HG03025 (cell line): ENCODE results near the gene TBC1D26.
"Not testable (repeated sequence)": the region's sequence is repeated elsewhere in the genome, so short reads cannot be mapped to it uniquely, and the experiment has no call there.

Experiments
- ATAC-seq: cut with Tn5 transposase; IDR thresholded peaks from one replicate; pipeline ENCODE4 v1.9.1; 2021; ENCODE audit warnings: mild to moderate bottlenecking, moderate library complexity; ENCODE audit not compliant: unreplicated experiment, low FRiP score

TBC1D26 gene

DNA sequence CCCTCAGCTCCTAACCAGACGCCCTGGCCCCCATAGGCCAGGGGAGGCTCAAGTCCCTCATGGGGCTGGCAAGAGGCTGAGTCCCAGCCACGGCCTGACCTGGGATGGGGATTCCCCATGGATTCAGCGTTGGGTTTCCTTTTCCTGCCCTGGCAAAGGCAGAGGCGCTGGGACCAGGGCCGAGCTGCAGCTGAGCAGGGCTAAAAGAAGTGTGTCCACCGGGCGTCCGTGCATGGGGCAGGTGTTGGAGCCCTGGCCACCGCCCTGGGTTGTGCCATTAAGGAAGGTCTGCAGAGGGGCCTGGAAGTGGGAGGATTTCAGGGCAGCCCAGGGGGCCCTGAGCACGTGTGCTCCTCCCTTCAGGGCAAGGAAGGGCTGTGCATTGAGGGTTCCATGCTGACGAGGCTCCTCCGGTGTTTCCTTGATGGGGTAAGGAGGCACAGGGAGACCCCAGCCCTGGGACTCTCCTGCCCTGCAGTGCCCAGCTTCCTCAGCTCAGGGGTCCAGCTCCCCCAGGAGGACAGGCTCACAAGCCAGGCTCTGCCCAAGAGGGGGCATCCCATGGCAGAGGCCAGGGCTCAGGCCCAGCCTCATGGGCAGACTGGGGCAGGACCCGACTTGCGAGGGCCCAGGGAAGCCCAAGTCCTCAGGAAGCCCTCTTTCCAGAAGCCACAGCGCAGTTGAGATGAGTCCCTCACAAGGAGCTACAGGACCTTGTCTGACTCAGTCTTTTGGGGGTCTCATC is 10.1 kb downstream of the TBC1D26 start:
- no peak for ATAC-seq

DNA sequence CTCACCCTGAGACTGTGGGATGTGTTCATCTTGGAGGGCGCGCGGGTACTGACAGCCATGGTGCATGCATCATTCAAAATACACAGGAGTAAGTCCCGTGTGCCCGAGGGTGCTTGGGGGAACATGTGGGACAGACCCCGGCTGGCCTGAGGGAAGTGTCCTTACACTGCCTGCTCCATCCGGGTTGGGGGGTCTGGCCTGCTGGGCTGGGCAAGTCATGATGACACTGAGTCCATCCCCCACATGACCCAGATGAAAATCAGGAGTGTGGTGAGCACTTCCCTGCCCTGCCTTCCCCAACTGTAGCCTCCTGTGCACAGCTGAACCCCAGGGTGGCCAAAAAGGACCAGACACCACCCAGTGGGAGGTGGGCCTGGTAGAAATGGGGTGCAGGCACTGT is 10.8 kb downstream of the TBC1D26 start:
- no peak for ATAC-seq

DNA sequence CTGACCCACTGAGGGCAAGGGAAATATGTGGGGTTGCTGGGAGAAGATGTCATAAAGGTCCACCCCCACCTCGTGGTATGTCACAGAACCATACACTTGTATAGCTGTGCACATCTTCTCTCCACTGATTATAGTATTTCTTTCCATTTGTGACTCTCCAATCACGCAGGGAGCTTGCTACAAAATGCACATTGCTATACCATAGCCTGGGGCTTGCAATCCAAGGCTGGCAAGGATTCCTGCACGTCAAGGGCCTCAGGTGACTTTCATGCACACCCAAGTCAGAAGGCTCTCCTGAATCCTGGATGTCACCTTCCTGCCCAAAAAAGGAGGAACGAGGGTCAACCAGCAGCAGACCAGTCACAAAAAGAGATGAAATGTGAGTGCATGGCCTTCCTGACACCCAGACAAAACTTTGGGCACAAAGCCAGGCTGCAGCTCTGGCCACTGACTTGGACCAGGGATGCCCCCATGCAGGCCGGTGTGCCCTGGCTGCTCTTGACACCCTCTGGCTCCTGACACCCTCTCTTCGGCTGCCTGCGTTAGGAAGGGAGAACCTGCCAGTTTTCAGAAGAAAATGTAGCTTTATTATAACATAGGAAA is 12.1 kb downstream of the TBC1D26 start:
- ATAC-seq: no peak

DNA sequence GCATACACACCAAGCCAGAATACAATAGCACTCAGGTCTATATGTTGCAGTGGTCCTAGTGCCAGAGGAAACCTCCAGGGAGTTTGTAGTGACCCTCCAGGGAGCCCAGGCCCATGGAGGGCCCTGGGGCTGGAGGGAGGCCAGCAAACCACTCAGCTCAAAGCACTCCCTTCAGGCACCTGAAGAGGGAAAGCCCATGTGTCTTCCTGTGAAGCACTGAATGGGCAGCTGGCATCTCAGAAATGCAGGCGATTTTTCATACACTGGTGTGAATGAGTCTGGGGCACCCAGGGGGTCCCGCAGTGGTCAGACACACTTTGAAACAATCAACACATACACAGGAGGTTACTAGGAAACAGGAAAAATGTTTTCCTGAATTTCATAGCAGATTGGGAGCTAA is 12.8 kb downstream of the TBC1D26 start:
- no peak for ATAC-seq

DNA sequence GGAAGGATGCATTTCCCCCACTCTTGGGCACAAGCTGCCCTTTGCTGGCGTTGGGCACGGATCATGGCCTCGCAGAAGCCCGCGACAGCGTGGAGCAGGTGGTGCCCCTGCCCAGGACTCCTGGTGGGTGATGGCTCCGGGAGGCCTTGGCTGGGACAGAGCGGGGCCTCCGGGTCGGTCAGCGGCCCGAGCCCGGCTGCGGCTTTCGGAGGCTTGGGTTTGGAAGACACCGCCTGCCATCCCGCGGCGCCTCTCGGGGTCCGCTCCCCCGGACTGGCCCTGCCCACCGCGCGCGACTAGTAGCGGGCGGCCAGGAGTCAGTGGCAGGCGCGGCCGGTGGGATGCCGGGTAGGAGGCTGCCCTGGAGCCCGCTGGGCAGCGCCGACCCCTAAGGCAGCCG is 17.3 kb downstream of the TBC1D26 start:
- ATAC-seq: not testable (repeated sequence)

DNA sequence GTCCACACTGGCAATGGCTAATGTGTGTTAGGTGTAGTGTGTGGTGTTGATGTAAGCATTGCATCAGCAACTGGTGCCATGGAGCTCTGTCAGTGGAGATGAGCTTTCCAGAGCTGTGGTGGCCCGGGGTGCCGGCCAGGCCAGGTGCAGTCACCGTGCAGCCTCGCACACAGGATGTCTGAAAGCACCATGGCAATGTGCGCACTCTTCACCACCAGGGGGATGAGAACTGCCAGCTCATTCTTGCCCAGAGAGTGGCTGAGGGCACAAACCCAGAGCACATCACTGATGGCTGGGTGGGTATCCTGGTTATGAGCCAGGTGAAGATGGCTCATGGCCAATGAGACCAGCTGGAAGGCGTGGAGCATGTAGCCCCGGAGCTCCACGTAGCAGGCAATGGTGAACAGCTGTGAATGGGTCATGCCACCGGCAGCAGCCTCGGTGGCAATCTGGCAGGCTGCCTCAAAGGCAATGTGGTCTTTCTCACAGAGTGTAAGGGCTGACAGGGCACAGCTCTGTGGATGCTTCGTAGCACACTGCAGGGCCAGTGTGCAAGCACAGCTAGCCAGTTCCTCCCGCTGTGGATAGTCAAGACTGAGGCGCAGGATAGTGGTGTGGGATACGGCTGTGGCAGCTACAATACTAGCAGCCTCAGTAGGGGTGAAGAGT is 36.9 kb downstream of the TBC1D26 start:
- ATAC-seq: not testable (repeated sequence)

DNA sequence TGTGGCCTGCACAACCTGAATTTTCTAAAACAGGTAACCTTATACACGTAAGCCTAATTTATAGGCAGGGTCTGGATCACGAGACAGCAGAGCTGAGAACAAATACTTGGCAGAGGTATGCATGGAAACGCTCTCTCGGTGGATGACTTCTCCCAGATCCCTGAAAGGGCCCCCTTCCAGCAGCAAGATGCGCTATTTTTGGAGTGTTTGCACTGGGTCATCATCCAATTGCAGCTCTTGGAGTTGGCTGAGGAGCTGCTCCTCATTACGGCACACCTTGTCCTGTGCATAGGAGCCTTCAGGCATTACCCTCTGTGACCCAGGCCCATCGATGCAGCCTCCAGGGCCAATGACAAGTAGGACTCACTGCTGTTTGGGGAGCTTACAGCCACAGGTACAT is 38.6 kb downstream of the TBC1D26 start:
- not testable (repeated sequence) for ATAC-seq

DNA sequence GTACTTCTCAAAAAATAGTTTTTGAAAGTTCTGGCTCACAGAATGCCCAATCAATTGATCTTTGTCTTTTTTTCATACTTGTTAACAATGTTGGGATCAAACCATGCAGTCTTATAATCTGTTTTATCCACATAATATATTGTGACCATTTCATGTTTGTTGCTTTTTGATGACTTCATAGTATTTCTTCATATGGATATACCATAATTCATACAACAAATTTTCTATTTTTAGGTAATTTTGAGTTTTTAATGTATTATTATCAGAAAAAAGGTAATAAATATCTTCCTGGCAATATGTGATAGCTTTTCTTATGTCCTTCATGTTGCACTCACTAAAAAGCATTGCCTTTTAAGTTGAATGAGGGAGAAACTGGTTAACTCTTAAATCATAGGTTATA is 44.8 kb downstream of the TBC1D26 start:
- no peak for ATAC-seq

DNA sequence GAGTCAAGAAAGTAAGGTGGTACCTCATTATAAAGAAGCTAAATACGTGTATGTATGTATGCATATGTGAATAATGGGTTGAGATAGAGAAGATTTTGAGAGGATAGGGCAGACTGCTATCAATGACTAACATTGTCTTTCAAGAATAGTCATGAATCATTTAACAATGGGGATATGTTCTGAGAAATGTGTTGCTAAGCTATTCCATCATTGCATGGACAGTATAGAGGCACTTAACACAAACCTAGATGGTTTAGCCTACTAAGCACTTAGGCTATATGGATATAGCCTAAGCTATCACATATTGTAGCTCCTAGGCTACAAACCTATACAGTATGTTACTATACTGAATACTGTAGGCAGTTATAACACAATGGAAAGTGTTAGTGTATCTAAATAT is 45.2 kb downstream of the TBC1D26 start:
- ATAC-seq: no peak

DNA sequence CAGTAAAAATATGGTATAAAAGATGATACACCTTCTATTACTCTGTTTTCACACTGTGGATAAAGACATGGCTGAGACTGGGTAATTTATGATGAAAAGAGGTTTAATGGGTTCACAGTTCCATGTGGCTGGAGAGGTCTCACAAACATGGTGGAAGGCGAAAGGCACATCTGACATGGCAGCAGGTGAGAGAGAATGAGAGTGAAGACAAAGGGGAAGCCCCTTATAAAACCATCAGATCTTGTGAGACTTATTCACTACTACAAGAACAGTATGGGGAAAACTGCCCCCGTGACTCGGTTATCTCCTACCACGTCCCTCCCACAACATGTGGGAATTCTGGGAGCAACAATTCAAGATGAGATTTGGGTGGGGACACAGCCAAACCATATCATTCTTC is 45.6 kb downstream of the TBC1D26 start:
- ATAC-seq: no peak

DNA sequence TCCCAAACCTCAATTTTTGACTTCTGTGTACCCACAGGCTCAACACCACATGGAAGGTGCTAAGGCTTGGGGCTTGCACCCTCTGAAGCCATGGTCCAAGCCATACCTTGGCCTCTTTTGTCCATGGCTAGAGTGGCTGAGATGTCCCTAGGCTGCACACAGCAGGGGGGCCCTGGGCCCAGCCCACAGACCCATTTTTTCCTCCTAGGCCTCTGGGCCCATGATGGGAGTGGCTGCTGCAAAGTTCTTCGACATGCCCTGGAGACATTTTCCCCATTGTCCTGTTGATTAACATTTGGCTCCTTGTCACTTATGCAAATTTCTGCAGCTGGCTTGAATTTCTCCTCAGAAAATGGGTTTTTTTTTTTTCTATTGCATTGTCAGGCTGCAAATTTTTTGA is 47.0 kb downstream of the TBC1D26 start:
- no peak for ATAC-seq

DNA sequence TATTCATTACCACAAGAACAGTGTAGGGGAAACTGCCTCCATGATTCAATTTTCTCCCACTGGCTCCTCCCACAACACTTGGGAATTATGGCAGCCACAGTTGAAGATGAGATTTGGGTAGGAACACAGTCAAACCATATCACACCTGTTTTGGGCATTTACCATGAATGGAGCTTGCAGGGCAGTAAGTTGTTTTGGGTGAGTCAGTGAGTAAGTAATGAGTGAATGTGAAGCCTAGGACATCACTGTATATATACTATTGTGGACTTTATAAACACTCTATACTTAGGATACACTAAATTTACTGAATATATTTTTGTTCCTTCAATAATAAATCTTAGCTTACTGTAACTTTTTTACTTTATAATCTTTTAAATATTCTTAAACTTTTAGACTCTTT is 48.1 kb downstream of the TBC1D26 start:
- no peak for ATAC-seq

DNA sequence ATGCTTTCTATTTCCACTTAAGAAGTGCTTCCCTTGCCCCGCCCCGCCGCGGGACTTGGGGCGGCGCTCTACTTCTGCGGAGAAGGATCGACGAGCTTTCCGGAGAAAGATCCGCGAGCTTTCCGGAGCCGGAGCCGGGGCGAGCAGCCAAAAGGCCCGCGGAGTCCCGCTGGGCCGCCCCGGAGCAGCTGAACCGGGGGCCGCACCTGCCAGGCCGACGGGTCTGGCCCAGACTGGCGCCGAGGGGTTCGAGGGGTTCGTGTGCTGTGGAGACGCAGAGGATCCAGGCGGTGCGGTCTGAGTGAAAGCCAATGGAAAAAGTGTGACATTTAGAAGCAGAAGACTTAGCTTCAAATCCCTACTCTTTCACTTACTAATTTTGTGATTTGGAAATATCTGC is 50.8 kb downstream of the TBC1D26 start:
- no peak for ATAC-seq

DNA sequence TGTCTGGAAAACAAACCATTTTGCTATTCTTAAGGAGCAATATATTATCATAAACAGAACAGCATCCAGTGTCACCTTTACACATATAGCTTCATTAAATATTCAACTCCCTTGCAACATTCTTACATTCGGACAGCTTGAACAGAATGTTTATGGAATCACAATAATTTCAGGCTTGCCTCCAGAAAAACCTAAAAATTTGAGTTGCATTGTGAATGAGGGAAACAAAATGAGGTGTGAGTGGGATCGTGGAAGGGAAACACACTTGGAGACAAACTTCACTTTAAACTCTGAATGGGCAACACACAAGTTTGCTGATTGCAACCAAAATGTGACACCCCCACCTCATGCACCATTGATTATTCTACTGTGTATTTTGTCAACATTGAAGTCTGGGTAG is 51.4 kb downstream of the TBC1D26 start:
- ATAC-seq: no peak

DNA sequence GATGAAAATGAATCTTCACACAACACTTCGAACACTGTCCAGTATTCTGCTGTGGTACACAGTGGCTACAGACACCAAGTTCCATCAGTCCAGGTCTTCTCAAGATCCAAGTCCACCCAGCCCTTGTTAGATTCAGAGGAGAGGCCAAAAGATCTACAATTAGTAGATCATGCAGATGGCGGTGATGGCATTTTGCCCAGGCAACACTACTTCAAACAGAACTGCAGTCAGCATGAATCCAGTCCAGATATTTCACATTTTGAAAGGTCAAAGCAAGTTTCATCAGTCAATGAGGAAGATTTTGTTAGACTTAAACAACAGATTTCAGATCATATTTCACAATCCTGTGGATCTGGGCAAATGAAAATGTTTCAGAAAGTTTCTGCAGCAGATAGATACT is 52.3 kb downstream of the TBC1D26 start:
- ATAC-seq: not testable (repeated sequence)

DNA sequence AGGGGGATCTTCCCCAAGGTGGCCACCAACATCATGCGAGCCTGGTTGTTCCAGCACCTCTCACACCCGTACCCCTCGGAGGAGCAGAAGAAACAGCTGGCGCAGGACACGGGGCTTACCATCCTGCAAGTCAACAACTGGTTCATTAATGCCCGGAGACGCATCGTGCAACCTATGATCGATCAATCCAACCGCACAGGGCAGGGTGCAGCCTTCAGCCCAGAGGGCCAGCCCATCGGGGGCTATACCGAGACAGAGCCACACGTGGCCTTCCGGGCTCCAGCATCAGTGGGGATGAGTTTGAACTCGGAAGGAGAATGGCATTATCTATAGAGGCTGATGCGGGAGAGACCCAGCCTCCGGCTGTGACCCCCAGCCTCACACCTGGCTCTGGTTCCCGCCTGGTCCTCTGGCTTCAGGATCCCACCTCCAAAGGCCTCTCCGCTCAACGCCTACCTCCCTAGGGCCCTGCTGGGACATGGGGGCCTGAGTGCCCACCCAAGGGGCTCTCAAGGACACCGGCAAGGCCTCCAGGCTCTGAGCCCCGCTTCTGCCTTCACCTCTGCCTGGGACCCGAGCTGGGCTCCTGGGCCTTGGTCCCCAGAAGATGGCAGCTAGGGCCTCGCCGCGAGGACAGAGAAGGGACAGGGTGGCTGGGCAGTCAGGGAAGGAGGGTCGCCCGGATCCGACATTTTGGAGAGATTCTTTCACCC is 55.4 kb downstream of the TBC1D26 start:
- not testable (repeated sequence) for ATAC-seq

DNA sequence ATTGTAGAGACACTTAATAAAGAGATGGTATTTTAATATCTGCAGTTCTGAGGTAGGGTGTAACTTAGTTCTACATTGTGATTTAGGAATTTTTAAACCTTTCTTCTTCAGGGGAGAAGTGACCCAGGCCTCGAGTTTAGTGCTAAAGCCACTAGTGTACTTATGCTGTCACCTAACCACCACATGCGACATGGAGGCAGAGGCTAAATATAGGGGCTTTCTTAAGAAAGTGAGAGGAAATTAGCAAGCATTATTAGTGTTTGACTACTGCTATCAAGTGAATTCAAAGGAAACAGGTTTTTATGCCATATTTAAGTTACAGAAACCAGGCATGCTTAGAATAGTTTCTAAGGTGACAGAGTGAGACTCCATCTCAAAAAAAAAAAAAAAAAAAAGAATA is 56.3 kb downstream of the TBC1D26 start:
- ATAC-seq: not testable (repeated sequence)
